GM12873 (cell line): ENCODE data around the gene ANO2.

Source experiments
- CTCF ChIP-seq: IDR thresholded peaks from 2 replicates; pipeline ENCODE4 v1.5.1; 2012; ENCODE audit warnings: low read depth, mild to moderate bottlenecking, moderate library complexity, low read length, control low read depth; ENCODE audit not compliant: insufficient read depth; ENCODE audit errors: missing control alignments

Gene ANO2

GRCh38 chr12:5622280-5622679 is 322.8 kb downstream of the ANO2 start:
- TF ChIP-seq CTCF, result no peak

DNA sequence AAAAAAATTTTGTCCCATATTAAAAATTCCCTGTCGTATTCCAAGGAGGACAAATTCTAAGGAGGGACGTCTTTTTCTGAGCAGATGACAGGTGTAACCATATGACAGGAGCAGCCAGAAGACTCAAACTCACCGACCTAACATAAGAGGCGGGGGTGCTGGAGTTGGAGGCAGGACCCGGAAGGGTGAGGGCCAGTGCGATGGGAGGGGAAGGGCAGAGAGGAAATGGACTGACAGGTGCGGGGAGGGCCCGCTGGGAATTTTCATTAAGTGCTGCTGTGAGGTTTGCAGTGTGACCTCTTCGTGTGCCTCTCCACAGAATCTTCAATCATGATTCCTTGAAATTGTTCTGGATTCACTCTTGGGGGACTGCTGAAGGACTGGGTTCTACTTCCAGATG is 323.7 kb downstream of the ANO2 start:
- no peak for TF ChIP-seq CTCF

DNA sequence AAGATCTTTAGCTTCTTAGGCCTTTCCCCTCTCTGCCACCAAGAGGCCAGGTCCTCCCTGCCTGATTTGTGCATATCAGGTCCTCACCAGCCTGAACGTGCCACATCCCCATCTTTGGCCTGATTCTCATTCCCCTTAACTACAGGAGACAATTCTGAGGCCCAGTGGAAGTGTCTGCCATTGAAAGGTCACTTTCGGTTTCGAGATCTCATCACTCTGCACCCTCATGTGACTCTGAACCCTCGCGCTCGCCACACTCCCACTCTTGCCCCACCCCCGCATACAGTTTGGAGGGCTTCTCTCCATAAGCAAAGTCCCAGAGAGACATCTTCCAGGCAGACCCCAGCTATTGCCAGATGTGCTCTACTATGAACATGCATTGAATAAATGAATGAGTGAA is 324.2 kb downstream of the ANO2 start:
- TF ChIP-seq CTCF, result no peak

DNA sequence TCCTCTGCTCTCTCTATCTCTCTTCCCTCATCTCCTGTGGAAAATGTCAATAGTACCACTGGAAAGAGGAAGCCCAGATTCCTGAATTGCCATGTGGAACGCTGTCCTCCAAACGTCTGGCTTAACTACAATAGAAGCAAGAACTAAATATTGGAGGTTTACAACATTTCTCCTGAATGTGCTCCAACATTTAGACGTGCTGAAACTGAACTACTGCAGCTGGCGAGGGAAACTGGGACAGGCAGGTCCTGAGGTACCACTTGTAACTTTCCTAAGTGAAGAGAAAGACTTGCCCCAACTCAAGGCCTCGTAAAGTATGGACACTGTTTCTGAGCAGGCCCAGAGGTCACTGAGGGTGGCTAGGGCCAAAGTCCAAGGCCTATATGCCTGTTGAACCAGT is 325.4 kb downstream of the ANO2 start:
- TF ChIP-seq CTCF, result no peak

- TF ChIP-seq CTCF, result no peak
Observed at GRCh38 chr12:5616854-5617253, 328.2 kb downstream of the ANO2 start.

GRCh38 chr12:5615760-5616159 is 329.3 kb downstream of the ANO2 start:
- TF ChIP-seq CTCF, result no peak

GRCh38 chr12:5614256-5614655 is 330.8 kb downstream of the ANO2 start:
- TF ChIP-seq CTCF, result no peak

DNA sequence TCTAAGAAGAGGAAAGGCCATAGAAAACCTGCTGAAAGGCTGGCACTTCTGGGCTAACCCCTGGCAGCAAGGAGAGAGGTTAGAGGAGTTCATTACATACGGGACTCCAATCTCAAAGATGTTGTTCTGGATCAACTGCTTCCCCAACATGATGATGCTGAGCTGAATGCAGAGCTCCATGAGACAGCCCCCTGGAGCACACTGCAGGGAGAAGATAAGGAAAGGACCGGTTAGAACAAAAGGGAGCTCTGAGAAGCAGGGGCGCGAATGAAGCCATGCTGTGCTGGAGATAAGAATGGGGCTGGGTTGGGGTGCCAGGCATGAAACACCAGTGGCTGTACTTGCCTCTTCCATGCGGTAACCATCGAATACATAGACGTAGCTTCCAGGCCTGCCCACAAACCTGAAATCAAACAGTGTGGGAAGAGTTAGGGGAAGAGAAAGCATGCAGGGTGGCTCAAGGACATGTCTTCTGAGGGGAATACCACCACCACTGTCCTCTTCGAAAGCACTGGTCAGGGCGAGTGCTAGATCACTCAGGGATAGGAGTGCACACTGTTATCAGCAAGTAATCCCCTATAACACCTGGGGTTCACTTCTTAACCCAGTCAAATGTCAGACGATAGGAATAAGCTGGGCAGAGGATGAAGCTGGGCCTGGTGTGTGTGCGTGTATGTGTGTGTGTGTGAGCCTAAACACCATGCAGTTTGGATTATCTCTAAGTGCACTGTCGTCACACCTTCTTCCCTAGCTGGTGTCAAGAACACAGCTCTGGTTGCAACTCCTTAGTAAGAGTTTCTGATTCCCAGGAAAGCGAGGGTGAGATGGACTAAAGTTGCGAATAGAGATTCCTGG is 332.3 kb downstream of the ANO2 start:
- TF ChIP-seq CTCF, result no peak
